ENCODE results near the gene FAH. TPM values are rescaled to one million over a fixed set of nuclear protein-coding genes. Genes with fewer than 3 reads are reported as not detected.

Gene FAH
- total RNA-seq, 1 experiment from 2014 or later: 21.5 TPM

DNA sequence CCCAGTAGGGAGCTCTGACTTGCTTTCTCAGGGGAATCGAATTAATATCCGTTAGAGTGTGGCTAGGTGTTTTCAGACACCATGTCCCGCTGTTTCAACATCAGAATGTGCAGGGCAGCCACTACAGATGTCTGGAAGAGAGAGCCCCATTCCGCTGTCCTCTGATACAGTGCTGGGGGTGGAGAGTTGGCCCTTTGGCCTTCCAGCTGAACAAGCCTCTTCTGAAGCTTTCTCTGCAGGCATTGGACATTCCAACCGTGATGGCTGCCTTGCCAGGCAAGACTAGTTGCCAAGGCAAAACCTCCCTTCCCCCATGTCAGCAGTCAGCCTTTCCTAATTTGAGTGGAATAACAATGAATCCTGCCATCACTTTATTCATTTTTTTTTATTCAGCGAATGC lies 1.5 kb downstream of the FAH start:
- Histone ChIP-seq H3K79me2 (ENCODE audit: insufficient read depth, low read length) (no peaks in the 10 kb centered on the region), H2BK20ac (ENCODE audit: low read depth, low read length, poor library complexity, severe bottlenecking) (no peak overlapping the region), H3K79me1 (ENCODE audit: insufficient read depth, low read depth, low read length, poor library complexity, severe bottlenecking) (no peaks in the 10 kb centered on the region), H3K18ac (ENCODE audit: insufficient read length, low read depth, low read length) (no peak overlapping the region), H3K4me1 (ENCODE audit: insufficient read depth, low read length) (no peaks in the 10 kb centered on the region; the same call in 1 of the 2 replicates), H4K91ac (ENCODE audit: insufficient read length, low read depth, low read length) (no peak overlapping the region), H2BK15ac (ENCODE audit: low read depth, low read length) (no peak overlapping the region), H2AFZ (ENCODE audit: low read length) (no peak overlapping the region), H2AK5ac (ENCODE audit: insufficient read length, low read length) (no peak overlapping the region), H3K23ac (ENCODE audit: insufficient read length, low read depth, low read length) (no peak overlapping the region), H3K56ac (ENCODE audit: insufficient read length, low read depth, low read length) (no peak overlapping the region), H4K20me1 (ENCODE audit: control insufficient read depth, insufficient read depth, insufficient read length) (no peaks in the 10 kb centered on the region), H3K9me3 (ENCODE audit: control insufficient read depth, low read depth, low read length) (no peaks in the 10 kb centered on the region), H3T11ph (ENCODE audit: low read length) (no peak overlapping the region), H2BK5ac (ENCODE audit: insufficient read length, low read length) (no peak overlapping the region), H3K4ac (ENCODE audit: low read depth, low read length) (no peak overlapping the region), H3K27me3 (ENCODE audit: insufficient read depth, low read length) (no peaks in the 10 kb centered on the region), H2BK120ac (ENCODE audit: low read depth, low read length, poor library complexity, severe bottlenecking) (no peak overlapping the region), H3K27ac (ENCODE audit: insufficient read length, low read depth, low read length) (no peak overlapping the region), H2BK12ac (ENCODE audit: insufficient read length, low read depth, low read length) (no peak overlapping the region), H3K14ac (ENCODE audit: insufficient read depth, low read length) (no peak overlapping the region), H3K23me2 (ENCODE audit: insufficient read length, low read depth, low read length, poor library complexity, severe bottlenecking) (peaks cover 11% of the 10 kb centered on the region), H3K4me2 (ENCODE audit: insufficient read depth, insufficient read length, low read length) (peak overlapping the region; percentile 84), H4K5ac (ENCODE audit: insufficient read length, low read depth, low read length) (no peak overlapping the region), H3K9ac (ENCODE audit: extremely low read depth, insufficient read length, low read length) (no peak overlapping the region), H4K8ac (replicated peaks; ENCODE audit: insufficient read length, low read depth, low read length) (no peak overlapping the region)
- no peaks in the 10 kb centered on the region for H3K9me3 Mint-ChIP-seq
- 0 out of 7 replicates have a peak overlapping the region, but pooled peaks of 1 of the 3 experiments have one; percentile 14 for H3K27ac Mint-ChIP-seq
- TF ChIP-seq, protein P1, sequence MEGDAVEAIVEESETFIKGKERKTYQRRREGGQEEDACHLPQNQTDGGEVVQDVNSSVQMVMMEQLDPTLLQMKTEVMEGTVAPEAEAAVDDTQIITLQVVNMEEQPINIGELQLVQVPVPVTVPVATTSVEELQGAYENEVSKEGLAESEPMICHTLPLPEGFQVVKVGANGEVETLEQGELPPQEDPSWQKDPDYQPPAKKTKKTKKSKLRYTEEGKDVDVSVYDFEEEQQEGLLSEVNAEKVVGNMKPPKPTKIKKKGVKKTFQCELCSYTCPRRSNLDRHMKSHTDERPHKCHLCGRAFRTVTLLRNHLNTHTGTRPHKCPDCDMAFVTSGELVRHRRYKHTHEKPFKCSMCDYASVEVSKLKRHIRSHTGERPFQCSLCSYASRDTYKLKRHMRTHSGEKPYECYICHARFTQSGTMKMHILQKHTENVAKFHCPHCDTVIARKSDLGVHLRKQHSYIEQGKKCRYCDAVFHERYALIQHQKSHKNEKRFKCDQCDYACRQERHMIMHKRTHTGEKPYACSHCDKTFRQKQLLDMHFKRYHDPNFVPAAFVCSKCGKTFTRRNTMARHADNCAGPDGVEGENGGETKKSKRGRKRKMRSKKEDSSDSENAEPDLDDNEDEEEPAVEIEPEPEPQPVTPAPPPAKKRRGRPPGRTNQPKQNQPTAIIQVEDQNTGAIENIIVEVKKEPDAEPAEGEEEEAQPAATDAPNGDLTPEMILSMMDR (conservative IDR thresholded peaks at IDR 0.05): no peak
- H3K27me3 Mint-ChIP-seq (ENCODE audit: low read depth): peaks cover 11% of the 10 kb centered on the region
- no CpG with 5 or more reads among the region's 6 CpGs for WGBS (ENCODE audit: extremely low coverage, insufficient read length, low lambda C conversion rate)
- no peak for DNase-seq
- H3K36me3 Mint-ChIP-seq (ENCODE audit: insufficient read depth in 1 of 3, low read depth in 3 of 3): peaks cover 2 to 8% (median 3%) of the 10 kb centered on the region in 3 experiments; a peak in 5 of 7 replicates
- peak overlapping the region in 1 of 2 experiments; percentile 93; a peak in 2 of 5 replicates for H3K4me3 Mint-ChIP-seq
- H3K4me1 Mint-ChIP-seq: peaks cover 29 to 33% of the 10 kb centered on the region in 2 experiments

All from H9 (cell line).